Measurements from ENCODE around the gene BRD2. TPM values are rescaled to one million over a fixed set of nuclear protein-coding genes. Genes with fewer than 3 reads are reported as not detected.

Gene BRD2
- total and polyA plus RNA-seq, 9 of the 15 experiments (the other 6 are each of a cell fraction or from before 2014, with no cell fraction given), result 19.0 to 252 (median 181) TPM

DNA sequence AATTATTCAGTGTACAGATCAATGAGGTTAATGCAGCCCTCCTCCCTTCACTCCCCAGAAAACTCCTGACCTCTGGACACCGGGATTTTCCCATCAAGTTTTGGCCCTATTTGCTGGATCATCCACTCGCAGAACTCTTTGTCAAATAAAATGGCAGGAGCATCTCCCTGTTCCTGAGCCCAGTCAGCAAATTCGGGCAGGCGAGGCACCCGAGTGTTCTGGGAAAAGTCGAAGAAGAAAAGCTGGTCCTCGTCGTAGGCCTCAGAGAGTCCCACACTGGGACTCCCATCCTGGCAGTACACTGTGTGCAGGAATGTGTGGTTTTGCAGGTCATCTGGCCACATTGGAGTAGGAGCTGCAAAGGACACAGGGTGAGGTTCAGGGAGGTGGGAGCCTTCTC is 17.9 kb upstream of the BRD2 start:
- Histone ChIP-seq H2AFZ (ENCODE audit: low read depth, low read length) (no peak overlapping the region), H3K4me2 (ENCODE audit: insufficient read depth, low read length) (no peak overlapping the region), H3K9ac (ENCODE audit: insufficient read depth in 1 of 2, low read depth in 2 of 2, low read length in 2 of 2) (no peak overlapping the region), H3K4me1 (replicated peaks in 1 of 2; ENCODE audit: control insufficient read depth in 2 of 2, insufficient read depth in 2 of 2, low read length in 2 of 2) (no peaks in the 10 kb centered on the region; a peak in 1 of 5 replicates), H3K27ac (ENCODE audit: extremely low read depth, low read depth, low read length) (no peak overlapping the region), H3K27me3 (ENCODE audit: control insufficient read depth in 2 of 2, insufficient read depth in 2 of 2, low read length in 2 of 2) (peaks cover 2 to 27% of the 10 kb centered on the region in 2 experiments; a peak in 3 of 5 replicates), H3K9me3 (replicated peaks; ENCODE audit: control insufficient read depth, insufficient read depth, low read depth, low read length) (no peaks in the 10 kb centered on the region), H4K20me1 (replicated peaks; ENCODE audit: control insufficient read depth, insufficient read depth, low read length) (no peaks in the 10 kb centered on the region), H3K4me3 (no peak overlapping the region), H3K9me1 (ENCODE audit: control insufficient read depth, insufficient read depth, low read length) (no peaks in the 10 kb centered on the region), H3K79me2 (ENCODE audit: control insufficient read depth, insufficient read depth, low read length) (no peaks in the 10 kb centered on the region), H3K36me3 (ENCODE audit: control insufficient read depth, insufficient read depth, low read length) (no peaks in the 10 kb centered on the region)
- ChIA-PET CTCF (ENCODE audit: low intra/inter-chr PET ratio) (no interaction called here), POLR2A (interaction anchor here (1.1 to 13.5 kb wide), 2 partner anchors 12 to 21 kb away, joined by 3 to 309 read pairs; partner anchors contain the start of gene BRD2)
- in situ Hi-C loops (cut with MboI) (loop anchor here (25.0 kb wide), 1 partner anchor 1413 kb away; the partner anchor contains the start of genes ATP6V1G2, DDX39B, MCCD1 and NFKBIL1), intact Hi-C loops (cut with micrococcal nuclease) (no loop called here)
- FAIRE-seq (no peak), DNase-seq (ENCODE audit: extremely low read depth in 1 of 4, low spot score in 3 of 4) (no peak), ATAC-seq (no peak)
- WGBS (ENCODE audit: insufficient coverage, low coverage, missing lambda C conversion rate), result 9% methylated on average over 8 of the region's 8 CpGs
- TF ChIP-seq ZMIZ1 (IDR thresholded peaks at IDR 0.05; ENCODE audit: low read depth in 2 of 2, low read length in 2 of 2), result no peak
- TF ChIP-seq C11orf30 (IDR thresholded peaks at IDR 0.05; ENCODE audit: low read depth), result peak; percentile 20; the same call in 1 of the 2 replicates
- peak; percentile 40; the same call in 1 of the 2 replicates for TF ChIP-seq ZNF316 (IDR thresholded peaks at IDR 0.05)
- no TSS peak for BruUV-seq (replicated peaks)

All from K562 (cell line).